HepG2 (cell line): Measurements from ENCODE around the gene DOCK2. TPM values are rescaled to one million over a fixed set of nuclear protein-coding genes. Genes with fewer than 3 reads are reported as not detected.

Experiments used
- ATAC-seq: fragments of 200-7000 bp; cut with Tn5 transposase; 3 replicates; pipeline ENCODE4 v1.9.1; 2020; ENCODE audit warnings: mild to moderate bottlenecking, moderate library complexity
- BruUV-seq: library from RNA; stranded (reverse); fragments of 400-500 nt; replicated peaks from 2 replicates; lab custom pipeline; 2021; lab: Mats Ljungman, UMichigan
- CTCF ChIA-PET: fragments of 300-600 bp; formaldehyde crosslinking; extraction: SDS; loops from one replicate; lab custom pipeline; 2021; ENCODE audit warnings: low total read pairs, inconsistent platforms, low intra/inter-chr PET ratio; lab: Yijun Ruan, JAX
- POLR2A ChIA-PET: fragments of 350-600 bp; sonication (Branson Sonifier 250); formaldehyde crosslinking; loops from one replicate; lab custom pipeline; 2020; ENCODE audit warnings: antibody characterized with exemption, inconsistent platforms; lab: Yijun Ruan, JAX
- DNase-seq: peaks from one replicate; pipeline ENCODE4 v3.0.0-alpha.2; 2015; ENCODE audit warnings: low spot score
- FAIRE-seq: peaks from 3 replicates; lab custom pipeline; 2011; peaks lifted over from hg19 to GRCh38; lab: Jason Lieb, UNC
- H2AFZ ChIP-seq: one replicate; pipeline ENCODE4 v1.6.1; 2011; ENCODE audit warnings: low read length, inconsistent platforms
- H3K27ac ChIP-seq: fragments of 300-600 bp; 3 replicates; pipeline ENCODE4 v1.8.0; 2011; ENCODE audit warnings: mixed run types, mild to moderate bottlenecking, mixed read lengths, low read length, inconsistent platforms; ENCODE audit not compliant: insufficient read depth; ENCODE audit errors: extremely low read length
- H3K27me3 ChIP-seq, 2 experiments: fragments of 200-600 bp in 1 of 2; 2 replicates in 1 of 2; 3 replicates in 1 of 2; pipeline versions ENCODE4 v1.6.0 to v1.8.0; 2011; ENCODE audit warnings: low read length in 2 of 2, mild to moderate bottlenecking in 2 of 2, moderate library complexity in 2 of 2, inconsistent platforms in 1 of 2; ENCODE audit not compliant: insufficient read depth in 2 of 2, control insufficient read depth in 1 of 2
- H3K36me3 ChIP-seq, 2 experiments: fragments of 200-600 bp in 1 of 2; replicated peaks in 1 of 2; 2 replicates in 1 of 2; 3 replicates in 1 of 2; pipeline versions ENCODE4 v1.5.1 to v1.8.0; 2011; ENCODE audit warnings: low read length in 2 of 2, inconsistent platforms in 1 of 2; ENCODE audit not compliant: insufficient read depth in 2 of 2, control insufficient read depth in 1 of 2
- H3K4me1 ChIP-seq: 2 replicates; pipeline ENCODE4 v1.5.1; 2012; ENCODE audit warnings: low read length, inconsistent platforms; ENCODE audit not compliant: insufficient read depth
- H3K4me2 ChIP-seq: 2 replicates; pipeline ENCODE4 v1.6.0; 2011; ENCODE audit warnings: low read depth, low read length, inconsistent platforms
- H3K4me3 ChIP-seq, 3 experiments: fragments of 200-600 bp in 1 of 3; sonication (generic), shearing (Covaris generic) in 1 of 3; replicated peaks in 1 of 3; 2 replicates each; pipeline ENCODE4 v1.5.1; 2011 to 2016; ENCODE audit warnings: low read length in 3 of 3, inconsistent platforms in 2 of 3, low read depth in 2 of 3, mild to moderate bottlenecking in 2 of 3, control low read depth in 1 of 3, mixed read lengths in 1 of 3; ENCODE audit not compliant: insufficient read depth in 1 of 3
- H3K79me2 ChIP-seq: one replicate; pipeline ENCODE4 v1.6.1; 2011; ENCODE audit warnings: low read length, inconsistent platforms; ENCODE audit not compliant: insufficient read depth
- H3K9ac ChIP-seq: 2 replicates; pipeline ENCODE4 v1.6.0; 2011; ENCODE audit warnings: mild to moderate bottlenecking, low read depth, low read length, inconsistent platforms; ENCODE audit not compliant: insufficient read depth
- H3K9me3 ChIP-seq: 2 replicates; pipeline ENCODE4 v1.5.1; 2012; ENCODE audit warnings: mild to moderate bottlenecking, low read length
- H4K20me1 ChIP-seq: 2 replicates; pipeline ENCODE4 v1.6.0; 2011; ENCODE audit warnings: inconsistent platforms, mild to moderate bottlenecking, low read length, moderate library complexity; ENCODE audit not compliant: insufficient read depth
- ISX ChIP-seq: sonication (generic); formaldehyde crosslinking; conservative IDR thresholded peaks from 2 replicates; pipeline ENCODE4 v1.5.0; 2020; ENCODE audit warnings: missing genetic modification reagents
- KDM2A ChIP-seq: sonication (generic); formaldehyde crosslinking; IDR thresholded peaks from 2 replicates; pipeline ENCODE4 v1.4.0; 2020; ENCODE audit warnings: low read depth, missing genetic modification reagents, borderline replicate concordance
- KDM6A ChIP-seq: IDR thresholded peaks from 2 replicates; pipeline ENCODE4 v1.6.1; 2016; ENCODE audit warnings: low read depth
- ZFP36L1 ChIP-seq: sonication (generic); formaldehyde crosslinking; IDR thresholded peaks from 2 replicates; pipeline ENCODE4 v1.8.0; 2022; ENCODE audit warnings: mild to moderate bottlenecking, missing genetic modification reagents, moderate library complexity
- ZNF33A ChIP-seq: sonication (generic); formaldehyde crosslinking; IDR thresholded peaks from 2 replicates; pipeline ENCODE4 v1.5.1; 2020; ENCODE audit warnings: missing genetic modification reagents, mild to moderate bottlenecking, moderate library complexity, borderline replicate concordance
- WGBS: methylation state at CpG from one replicate; pipeline ENCODE4 v1.1.6; 2017; ENCODE audit warnings: low lambda C conversion rate; 5-methylcytosine and 5-hydroxymethylcytosine counted together
- in situ Hi-C: cut with HindIII; loops from 2 replicates; pipeline ENCODE4 v1.10.0; 2017; ENCODE audit warnings: low pct_unique_long_range_greater_than_20kb; ENCODE audit not compliant: extremely low pct_ligation_motif_present
- intact Hi-C: fragments of 100-400 bp; cut with micrococcal nuclease; formaldehyde crosslinking; loops from one replicate; pipeline ENCODE4 v1.10.0; 2022; ENCODE audit not compliant: unreplicated experiment
- polyA plus RNA-seq, 8 experiments: library from polyadenylated mRNA; depleted of rRNA in 3 of 8; stranded (reverse) in 7 of 8; unstranded in 1 of 8; fragments of >200 nt; fragmentation: Illumina TruSeq in 4 of 8; extraction: Trizol in 4 of 8; gene quantifications; 2 replicates each; pipeline versions ENCODE4 v1.2.1 to v1.2.3, GENCODE V29; 2011 to 2016; ENCODE audit warnings: low read depth in 4 of 8, missing spikeins in 1 of 8, mixed read lengths in 1 of 8; ENCODE audit not compliant: insufficient read depth in 1 of 8
- total RNA-seq, 5 experiments: library from RNA; depleted of rRNA; stranded (reverse); fragments of >200 nt; fragmentation: Illumina TruSeq; extraction: Trizol; gene quantifications; 2 replicates each; pipeline ENCODE4 v1.2.3, GENCODE V29; 2016; ENCODE audit warnings: low read depth in 1 of 5
- TF ChIP-seq, protein P1 (sequence below): sonication (generic); formaldehyde crosslinking; IDR thresholded peaks from 2 replicates; pipeline ENCODE4 v1.8.0; 2022; ENCODE audit warnings: low read depth, missing genetic modification reagents
- TF ChIP-seq, protein P2 (sequence below): sonication (generic); formaldehyde crosslinking; IDR thresholded peaks from 2 replicates; pipeline ENCODE4 v1.5.0; 2020; ENCODE audit warnings: mild to moderate bottlenecking, missing genetic modification reagents
- TF ChIP-seq, protein P3 (sequence below): sonication (generic); formaldehyde crosslinking; IDR thresholded peaks from 2 replicates; pipeline ENCODE4 v1.5.0; 2020; ENCODE audit warnings: missing genetic modification reagents

DOCK2 gene
- total and polyA plus RNA-seq, 2 of the 13 experiments (the other 11 are each of a cell fraction or from before 2014, with no cell fraction given) = not detected

DNA sequence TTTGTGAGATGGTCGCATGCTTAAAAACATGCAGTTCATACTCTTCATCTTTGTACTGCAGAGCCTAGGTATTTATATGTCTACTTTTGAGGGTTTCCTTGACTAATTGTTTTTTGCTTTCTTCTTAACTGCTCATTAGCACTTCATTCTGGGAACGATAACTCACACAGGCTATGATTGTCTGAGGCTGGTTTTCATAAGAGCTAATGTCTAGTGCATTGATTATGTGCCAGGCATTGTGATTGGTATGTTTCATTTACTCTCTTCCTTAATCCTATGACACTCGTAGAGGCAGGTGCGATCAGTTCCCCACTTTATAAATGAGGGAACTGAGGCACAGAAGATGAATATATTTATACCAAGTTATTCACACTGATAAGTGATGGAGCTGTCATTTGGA lies 249.6 kb downstream of the DOCK2 start:
- Histone ChIP-seq H3K9ac (no peak overlapping the region), H3K4me3 (no peak overlapping the region), H3K27me3 (no peaks in the 10 kb centered on the region; a peak in 1 of 5 replicates), H3K27ac (no peak overlapping the region), H3K4me1 (no peaks in the 10 kb centered on the region), H2AFZ (no peak overlapping the region), H4K20me1 (no peaks in the 10 kb centered on the region), H3K9me3 (no peaks in the 10 kb centered on the region), H3K36me3 (no peaks in the 10 kb centered on the region), H3K79me2 (no peaks in the 10 kb centered on the region), H3K4me2 (no peak overlapping the region)
- BruUV-seq = no TSS peak
- FAIRE-seq = no peak
- intact Hi-C loops (no loop called here), in situ Hi-C loops (no loop called here)
- CTCF ChIA-PET = no interaction called here
- no peak for TF ChIP-seq ZFP36L1 (CRISPR knock-in tag)
- TF ChIP-seq KDM6A = no peak
- no peak for TF ChIP-seq ISX (CRISPR knock-in tag)
- TF ChIP-seq KDM2A (CRISPR knock-in tag) = no peak
- TF ChIP-seq, protein P1, sequence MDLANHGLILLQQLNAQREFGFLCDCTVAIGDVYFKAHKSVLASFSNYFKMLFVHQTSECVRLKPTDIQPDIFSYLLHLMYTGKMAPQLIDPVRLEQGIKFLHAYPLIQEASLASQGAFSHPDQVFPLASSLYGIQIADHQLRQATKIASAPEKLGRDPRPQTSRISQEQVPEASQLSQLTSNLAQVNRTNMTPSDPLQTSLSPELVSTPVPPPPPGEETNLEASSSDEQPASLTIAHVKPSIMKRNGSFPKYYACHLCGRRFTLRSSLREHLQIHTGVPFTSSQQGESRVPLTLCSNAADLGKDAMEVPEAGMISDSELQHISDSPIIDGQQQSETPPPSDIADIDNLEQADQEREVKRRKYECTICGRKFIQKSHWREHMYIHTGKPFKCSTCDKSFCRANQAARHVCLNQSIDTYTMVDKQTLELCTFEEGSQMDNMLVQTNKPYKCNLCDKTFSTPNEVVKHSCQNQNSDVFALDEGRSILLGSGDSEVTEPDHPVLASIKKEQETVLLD (CRISPR knock-in tag) = no peak
- TF ChIP-seq, protein P2, sequence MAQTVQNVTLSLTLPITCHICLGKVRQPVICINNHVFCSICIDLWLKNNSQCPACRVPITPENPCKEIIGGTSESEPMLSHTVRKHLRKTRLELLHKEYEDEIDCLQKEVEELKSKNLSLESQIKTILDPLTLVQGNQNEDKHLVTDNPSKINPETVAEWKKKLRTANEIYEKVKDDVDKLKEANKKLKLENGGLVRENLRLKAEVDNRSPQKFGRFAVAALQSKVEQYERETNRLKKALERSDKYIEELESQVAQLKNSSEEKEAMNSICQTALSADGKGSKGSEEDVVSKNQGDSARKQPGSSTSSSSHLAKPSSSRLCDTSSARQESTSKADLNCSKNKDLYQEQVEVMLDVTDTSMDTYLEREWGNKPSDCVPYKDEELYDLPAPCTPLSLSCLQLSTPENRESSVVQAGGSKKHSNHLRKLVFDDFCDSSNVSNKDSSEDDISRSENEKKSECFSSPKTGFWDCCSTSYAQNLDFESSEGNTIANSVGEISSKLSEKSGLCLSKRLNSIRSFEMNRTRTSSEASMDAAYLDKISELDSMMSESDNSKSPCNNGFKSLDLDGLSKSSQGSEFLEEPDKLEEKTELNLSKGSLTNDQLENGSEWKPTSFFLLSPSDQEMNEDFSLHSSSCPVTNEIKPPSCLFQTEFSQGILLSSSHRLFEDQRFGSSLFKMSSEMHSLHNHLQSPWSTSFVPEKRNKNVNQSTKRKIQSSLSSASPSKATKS (CRISPR knock-in tag) = no peak
- no peak for TF ChIP-seq ZNF33A (CRISPR knock-in tag)
- TF ChIP-seq, protein P3, sequence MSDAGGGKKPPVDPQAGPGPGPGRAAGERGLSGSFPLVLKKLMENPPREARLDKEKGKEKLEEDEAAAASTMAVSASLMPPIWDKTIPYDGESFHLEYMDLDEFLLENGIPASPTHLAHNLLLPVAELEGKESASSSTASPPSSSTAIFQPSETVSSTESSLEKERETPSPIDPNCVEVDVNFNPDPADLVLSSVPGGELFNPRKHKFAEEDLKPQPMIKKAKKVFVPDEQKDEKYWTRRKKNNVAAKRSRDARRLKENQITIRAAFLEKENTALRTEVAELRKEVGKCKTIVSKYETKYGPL = no peak
- ATAC-seq = no peak
- DNase-seq = no peak
- 7% methylated on average over 4 of the region's 4 CpGs for WGBS
- POLR2A ChIA-PET = no interaction called here
